GM12872 (cell line): ENCODE data around the gene ANKRD44.

Experiments
- TF ChIP-seq, protein P1 (sequence below): IDR thresholded peaks from 3 replicates; pipeline ENCODE4 v1.5.1; 2011; ENCODE audit warnings: low read depth, mild to moderate bottlenecking, low read length, moderate library complexity; ENCODE audit not compliant: insufficient read depth

Gene ANKRD44

DNA sequence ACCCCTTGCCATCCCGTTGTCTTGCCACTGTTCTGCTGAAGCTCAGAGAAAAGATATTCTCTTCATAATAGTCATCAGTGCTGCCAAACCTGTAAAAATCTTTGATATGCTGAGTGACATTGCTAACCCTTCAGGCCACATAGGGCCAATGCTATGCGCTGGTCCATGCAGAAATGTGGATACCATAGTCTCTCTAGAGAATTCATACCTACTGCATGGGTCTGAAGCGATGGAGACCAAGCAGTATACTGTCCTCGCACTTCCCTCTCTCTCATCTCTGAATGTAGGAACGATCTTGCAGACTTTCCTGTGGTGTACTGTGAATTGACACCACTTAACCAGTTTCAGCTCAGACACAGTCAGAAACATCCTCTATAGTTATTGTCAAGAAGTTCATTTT, 17.9 kb upstream of the ANKRD44 start:
- TF ChIP-seq, protein P1, sequence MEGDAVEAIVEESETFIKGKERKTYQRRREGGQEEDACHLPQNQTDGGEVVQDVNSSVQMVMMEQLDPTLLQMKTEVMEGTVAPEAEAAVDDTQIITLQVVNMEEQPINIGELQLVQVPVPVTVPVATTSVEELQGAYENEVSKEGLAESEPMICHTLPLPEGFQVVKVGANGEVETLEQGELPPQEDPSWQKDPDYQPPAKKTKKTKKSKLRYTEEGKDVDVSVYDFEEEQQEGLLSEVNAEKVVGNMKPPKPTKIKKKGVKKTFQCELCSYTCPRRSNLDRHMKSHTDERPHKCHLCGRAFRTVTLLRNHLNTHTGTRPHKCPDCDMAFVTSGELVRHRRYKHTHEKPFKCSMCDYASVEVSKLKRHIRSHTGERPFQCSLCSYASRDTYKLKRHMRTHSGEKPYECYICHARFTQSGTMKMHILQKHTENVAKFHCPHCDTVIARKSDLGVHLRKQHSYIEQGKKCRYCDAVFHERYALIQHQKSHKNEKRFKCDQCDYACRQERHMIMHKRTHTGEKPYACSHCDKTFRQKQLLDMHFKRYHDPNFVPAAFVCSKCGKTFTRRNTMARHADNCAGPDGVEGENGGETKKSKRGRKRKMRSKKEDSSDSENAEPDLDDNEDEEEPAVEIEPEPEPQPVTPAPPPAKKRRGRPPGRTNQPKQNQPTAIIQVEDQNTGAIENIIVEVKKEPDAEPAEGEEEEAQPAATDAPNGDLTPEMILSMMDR, result no peak

DNA sequence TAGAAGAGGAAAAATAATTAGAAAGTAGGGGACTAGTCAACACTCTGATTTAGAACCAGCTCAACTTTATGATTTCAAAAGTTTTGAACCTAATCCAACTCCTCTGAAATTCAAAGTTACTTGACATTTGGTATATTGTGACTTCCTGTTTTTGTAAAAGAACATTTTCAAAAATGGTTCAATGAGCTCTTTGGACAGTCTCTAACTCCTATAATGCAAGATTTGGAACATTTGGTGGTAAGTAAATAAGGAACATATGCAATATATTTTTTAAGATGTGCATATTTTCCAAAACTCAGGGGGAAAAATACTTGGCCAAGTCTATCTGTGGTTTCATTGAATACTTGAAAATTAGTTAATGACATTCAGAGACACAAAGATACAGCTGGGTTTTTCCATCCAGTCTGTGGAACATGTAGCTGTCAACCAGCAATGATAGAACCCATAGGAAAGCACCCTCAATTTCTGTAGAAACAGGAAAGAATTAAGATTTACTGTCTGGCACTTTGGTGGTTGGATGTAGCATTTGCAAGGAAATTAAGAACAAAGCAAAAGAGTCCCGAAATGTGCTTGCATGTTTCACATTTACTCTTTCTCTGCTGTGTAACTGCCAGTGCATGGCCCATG, 17.0 kb upstream of the ANKRD44 start:
- TF ChIP-seq, protein P1, result no peak

DNA sequence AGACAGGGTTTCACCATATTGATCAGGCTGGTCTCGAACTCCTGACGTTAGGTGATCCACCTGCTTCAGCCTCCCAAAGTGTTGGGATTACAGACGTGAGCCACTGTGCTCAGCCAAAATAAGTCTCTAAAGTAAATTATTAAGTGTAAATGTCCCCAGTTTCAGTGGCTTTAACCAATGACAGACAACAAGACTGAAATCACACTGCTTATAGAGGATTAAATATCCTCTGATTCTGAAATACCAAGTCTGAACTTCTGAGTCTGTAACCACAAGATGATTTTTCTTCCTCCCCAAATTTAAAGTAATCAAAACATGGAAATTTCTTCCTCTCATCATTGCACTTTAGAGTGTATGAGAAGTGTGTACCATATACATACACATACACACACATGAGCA, 16.5 kb upstream of the ANKRD44 start:
- TF ChIP-seq, protein P1, result no peak

DNA sequence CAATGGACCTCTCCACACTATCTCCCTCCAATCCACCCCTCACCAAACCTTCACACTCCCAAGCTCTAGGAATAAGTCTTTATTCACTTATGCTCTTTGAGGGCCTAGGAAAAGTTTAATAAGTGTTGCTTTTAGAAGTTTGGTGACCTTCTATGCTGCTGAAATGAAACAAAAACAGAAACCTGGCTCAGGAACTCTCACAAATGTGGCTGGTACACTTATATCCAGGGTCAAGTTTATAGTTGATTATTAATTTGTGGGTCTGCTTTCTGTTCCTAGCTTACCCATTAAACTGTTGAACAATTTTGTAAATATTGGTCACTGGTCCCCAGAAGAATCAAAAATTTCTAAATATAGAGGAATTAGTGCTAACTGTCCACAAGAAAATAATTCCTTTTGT, 14.2 kb upstream of the ANKRD44 start:
- TF ChIP-seq, protein P1, result no peak

DNA sequence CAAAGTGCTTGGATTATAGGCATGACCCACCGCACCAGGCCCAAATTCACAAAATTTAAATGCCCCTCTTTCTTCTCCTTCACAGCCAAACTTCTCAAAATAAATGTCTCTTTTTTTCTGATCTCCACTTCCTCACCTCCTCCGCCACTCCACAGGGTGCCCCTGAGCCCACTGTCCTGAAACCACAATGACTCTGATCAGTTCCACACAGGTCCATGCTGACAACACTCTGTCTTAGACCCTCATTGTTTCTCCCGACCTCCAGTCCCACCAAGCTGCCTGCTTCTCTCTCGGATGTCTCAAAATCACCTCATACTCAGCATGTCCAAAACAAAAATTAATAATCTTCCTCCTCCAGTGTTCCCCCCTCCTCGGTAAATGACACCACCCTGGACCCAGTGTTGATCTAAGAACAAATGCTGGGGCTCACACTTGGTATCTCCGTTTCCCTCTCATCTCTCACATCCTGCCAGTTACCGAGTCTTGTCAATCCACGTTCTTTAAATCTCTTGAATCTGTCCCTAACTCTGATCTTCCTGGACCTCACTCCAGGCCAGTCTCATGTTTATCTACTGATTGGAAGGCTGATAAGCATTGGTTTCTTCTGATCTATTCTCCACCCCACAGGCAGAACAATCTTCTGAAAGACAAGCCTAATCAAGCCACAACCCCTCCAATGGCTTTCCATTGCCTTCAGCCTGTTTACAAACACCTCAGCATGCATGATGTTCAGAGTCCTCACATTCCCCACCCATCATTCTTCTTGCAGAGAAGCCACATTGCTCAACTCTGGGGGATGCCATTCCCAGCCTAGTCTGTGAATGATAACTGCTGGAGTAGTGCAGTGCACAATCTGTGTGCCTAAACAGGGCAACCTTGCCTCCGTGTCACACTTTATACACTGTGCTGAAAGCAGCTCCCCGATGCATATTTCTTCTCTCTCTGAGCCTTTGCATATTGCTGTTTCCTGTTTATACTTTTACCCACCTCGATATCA, 12.4 kb upstream of the ANKRD44 start:
- TF ChIP-seq, protein P1, result no peak

DNA sequence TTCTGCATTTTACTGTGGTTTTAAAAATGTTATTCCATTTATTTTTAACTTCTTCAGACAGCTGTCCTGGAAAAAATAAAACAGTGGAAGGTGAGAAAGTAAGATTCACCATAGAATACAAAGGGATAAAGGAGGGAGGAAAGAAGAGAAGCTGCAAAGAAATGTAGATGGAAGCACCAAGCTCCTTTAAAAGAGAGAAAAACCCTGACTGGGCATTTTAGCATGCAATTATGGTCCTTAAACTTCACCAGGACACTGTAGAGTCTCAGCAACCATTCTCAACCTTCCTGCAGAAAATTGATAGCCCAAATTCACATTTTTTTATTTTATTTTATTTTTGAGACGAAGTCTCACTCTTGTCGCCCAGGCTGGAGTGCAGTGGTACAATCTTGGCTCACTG, 11.6 kb upstream of the ANKRD44 start:
- TF ChIP-seq, protein P1, result no peak

DNA sequence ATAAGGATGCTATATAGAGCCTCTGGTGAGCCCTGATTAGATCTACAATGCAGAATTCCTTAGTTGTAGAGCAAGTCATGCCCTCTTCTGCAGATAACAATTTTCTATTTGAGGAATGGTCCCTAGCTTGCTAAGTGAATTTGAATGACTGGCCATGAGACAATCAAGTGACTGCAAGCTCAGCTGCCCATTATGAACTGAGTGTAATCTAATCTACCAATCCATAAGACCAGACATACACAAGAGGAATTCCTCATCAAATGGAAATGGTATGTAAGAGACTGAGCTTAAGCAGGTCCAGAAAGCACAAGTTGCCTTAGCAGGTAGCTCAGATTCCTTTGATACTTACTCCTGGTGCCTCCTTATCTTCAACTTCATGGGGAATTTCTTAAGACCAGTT, 4.8 kb upstream of the ANKRD44 start:
- TF ChIP-seq, protein P1, result no peak
